AG20443 (cell line): ENCODE results near the gene FAM13B.
"Not testable (repeated sequence)": the region's sequence is repeated elsewhere in the genome, so short reads cannot be mapped to it uniquely, and the experiment has no call there.

Source experiments
- DNase-seq: peaks from one replicate; pipeline ENCODE4 v3.0.0; 2012; ENCODE audit warnings: low spot score, mixed read lengths

The FAM13B gene

DNA sequence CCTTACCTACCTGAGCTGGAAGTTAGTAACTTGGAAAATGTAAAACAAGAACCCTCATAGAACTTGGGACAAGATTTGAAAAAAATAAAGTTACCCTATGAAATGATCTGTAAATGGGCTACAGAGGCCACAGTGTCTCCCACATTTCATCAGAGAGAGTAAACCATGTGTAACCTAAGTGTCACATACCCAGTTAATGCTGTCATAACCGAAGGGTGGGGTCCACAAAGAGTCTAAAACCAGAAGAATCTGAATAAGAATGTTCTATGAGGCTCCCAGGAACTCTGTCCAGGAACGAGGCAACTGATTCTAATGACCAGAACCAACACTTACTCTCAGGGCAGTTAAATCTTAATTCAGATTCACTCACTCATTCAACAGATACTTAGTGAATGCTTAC, 1.0 kb upstream of the FAM13B start:
- DNase-seq = peak; percentile 72

DNA sequence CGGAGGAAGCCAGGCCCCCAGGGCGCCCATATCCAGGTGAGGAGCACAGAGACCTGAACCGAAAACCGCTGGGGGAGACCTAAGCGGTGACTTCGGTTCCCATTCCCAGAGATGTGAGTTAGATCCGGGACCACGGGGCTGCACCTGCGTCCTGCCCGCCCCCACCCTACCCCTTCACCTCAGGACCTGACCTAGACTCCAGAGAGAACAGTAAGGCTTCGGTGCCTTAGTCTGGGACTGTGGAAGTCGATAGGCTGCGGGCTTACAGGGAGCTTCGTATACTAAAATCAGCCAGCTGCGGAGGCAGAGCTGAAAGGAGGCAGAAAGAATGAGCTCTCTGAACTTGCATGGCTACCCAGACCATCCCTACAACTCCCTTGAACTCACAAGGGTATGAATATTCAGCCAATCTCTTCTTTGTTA, 518 bp upstream of the FAM13B start:
- peak; percentile 11 for DNase-seq

DNA sequence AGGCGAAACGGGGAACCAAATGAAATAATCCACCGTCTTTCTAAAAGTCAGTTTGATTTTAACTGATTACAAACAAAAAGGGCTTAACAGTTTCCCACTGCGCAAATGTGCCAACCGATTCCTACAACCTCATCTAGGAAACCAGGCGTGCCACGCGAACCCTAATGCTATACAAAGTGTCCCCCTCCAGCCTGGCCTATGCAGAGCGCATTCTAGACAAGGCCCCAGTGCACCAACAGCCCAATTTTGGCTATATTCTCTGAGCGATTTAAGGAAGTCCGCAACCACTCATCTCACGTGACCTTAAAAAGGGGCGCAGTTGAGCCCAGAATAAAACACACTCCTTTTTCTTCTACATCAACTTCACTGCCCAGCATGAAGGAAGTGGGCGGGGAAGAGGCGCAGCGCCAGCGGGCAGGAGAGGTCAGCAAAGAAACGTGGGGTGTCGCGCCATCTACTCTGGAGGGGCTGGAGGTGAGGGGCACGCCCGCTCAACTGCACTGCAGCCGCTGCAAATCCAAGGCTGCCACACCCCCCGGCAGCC, 779 bp downstream of the FAM13B start:
- no peak for DNase-seq

DNA sequence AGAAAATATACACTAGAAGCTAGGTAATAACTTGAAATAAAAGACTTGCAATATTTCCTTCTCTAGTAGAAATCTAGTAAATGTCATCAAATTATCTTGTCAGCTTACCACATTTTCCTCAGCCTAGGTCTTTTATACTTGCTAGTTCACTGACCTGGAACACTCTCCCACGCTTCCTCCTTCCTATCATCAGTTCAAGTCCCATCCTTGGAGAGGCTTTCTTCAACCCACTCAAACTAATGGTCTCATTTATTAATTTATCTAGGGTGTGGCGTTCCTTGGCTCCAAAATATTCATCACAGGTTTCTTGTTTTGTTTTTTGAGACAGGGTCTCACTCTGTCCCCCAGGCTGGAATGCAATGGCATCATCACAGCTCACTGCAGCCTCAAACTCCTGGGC, 2.9 kb downstream of the FAM13B start:
- no peak for DNase-seq

DNA sequence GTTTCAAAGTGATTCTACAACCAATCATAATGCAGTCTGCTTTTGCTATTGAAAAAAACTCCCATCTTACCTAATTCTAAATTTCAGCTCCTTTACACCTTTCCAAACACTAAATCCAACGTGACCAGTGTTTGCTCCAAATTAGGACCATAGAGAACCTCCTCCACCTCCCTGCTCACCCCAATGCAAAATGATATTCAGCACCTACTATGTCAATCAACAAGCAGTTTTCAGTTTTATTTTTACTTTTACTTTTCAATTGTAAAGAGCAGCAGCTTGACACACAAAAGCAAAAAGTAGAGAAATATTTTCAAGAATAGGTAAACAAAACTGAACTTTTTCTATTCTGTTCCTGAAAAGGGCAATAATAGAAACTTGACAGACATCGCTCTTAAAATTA, 3.4 kb downstream of the FAM13B start:
- no peak for DNase-seq

DNA sequence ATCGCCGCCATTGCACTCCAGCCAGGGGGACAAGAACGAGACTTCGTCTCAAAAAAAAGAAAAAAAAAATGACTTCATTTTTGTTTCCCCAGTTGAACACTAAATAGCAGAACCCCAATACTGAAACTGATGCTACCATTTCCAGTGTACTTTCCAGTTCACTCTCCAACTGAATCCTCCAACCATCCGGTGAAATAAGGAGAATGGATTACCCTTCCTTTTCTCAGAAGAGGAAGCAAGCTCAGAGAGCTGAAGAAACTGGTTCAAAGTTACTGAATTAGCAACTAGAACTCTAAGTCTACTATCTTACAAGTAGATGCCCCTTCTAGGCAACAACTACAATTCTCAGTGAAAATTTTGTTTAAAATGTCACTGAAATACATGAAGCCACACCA, 3.9 kb downstream of the FAM13B start:
- DNase-seq = no peak

DNA sequence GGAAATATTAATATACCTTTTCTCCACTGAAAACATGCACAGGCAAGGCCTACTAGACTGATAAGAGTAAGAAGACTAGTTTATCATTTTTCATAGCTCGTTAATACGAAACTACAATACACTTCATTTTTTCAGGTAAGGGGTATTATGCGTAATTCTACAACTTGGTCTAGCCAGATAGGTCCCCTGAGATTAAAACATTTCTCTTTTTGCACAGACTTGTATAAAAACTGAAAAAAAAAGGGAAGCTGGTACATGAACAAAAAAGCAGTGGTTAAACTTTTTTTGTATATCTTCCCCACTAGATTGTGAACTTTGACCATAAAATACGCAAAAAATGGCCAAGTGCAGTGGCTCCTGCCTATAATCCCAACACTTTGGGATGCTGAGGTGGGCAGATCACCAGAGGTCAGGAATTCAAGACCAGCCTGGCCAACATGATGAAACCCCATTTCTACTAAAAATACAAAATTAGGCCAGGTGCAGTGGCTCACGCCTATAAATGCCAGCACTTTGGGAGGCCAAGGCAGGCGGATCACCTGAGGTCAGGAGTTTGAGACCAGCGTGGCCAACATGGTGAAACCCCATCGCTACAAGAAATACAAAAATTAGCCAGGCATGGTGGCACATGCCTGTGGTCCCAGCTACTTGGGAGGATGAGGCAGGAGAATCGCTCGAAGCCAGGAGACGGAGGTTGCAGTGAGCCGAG, 4.5 kb downstream of the FAM13B start:
- DNase-seq = not testable (repeated sequence)

DNA sequence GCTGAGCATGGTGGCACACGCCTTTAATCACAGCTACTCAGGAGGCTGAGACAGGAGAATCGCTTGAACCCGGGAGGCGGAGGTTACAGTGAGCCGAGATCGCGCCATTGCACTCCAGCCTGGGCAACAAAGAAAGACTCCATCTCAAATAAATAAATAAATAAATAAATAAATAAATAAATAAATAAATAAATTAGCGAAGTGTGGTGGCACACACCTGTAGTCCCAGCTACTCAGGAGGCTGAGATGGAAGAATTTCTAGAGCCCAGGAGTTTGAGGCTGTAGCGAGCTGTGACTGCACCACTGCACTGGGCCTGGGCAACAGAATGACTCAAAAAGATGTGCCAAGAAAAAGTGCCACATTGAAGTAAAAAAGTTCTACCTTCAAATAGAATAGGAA, 6.1 kb downstream of the FAM13B start:
- not testable (repeated sequence) for DNase-seq

DNA sequence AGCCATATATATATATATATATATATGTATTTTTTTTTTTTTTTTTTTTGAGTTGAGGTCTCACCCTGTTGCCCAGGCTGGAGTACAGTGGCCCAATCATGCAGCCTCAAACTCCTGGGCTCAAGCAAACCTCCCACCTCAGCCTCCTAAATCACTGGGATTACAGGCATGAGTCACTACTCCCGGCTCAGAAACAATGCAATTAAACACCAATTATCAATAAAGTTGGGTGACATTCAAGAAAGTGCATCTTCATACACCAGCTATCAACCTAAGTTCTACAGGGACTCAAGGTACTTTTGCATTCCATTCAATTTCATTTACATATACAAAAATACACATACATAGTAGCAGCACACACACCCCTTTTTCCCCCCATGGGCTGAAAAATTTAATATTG, 7.6 kb downstream of the FAM13B start:
- DNase-seq = no peak

DNA sequence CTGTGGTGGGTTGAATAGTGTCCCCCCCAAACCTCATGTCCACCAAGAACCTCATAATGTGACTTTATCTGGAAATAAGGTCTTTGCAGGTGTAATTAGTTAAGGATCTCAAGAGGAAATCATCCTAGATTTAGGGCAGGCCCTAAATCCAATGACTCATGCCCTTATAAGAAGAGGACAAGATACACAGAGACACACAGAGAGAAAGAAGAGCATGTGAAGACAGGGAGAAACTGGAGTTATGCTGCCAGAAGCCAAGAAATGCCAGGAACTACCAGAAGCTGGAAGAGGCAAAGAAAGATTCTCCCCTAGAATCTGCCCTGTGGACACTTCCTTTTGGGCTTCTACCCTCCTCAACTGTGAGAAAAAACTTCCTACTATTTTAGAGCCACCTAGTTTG, 8.8 kb downstream of the FAM13B start:
- DNase-seq = peak; percentile 8

DNA sequence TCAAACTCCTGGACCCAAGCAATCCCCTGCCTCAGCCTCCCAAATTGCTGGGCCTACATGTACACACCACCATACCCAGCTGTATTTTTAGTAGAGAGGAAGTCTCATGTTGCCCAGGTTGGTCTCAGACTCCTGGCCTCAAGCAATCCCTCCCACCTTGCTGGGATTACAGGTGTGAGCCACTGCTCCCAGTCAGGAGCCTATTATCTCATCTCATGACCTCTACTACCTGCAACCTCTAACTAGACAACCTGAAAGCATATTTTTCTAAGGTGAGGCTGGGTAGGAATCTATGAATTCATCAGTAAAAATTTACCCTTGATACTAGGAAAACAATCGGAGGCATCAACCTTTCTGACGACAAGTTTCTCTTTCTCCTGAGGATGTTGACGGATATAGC, 10.0 kb downstream of the FAM13B start:
- no peak for DNase-seq

DNA sequence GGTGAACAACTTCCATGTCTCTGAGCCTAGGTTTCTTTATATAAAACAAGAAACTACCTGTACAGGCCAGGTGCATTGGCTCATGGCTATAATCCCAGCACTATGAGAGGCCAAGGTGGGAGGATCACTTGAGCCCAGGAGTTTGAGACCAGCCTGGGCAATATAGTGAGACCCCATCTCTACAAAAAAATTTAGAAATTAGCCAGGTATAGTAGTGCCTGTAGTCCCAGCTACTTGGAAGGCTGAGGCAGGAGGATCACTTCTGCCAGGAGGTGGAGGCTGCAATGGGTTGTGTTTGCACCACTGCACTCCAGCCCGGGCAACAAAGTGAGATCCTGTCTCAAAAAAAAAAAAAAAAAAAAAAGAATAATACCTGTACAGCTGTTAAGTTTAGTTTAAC, 11.1 kb downstream of the FAM13B start:
- no peak for DNase-seq

DNA sequence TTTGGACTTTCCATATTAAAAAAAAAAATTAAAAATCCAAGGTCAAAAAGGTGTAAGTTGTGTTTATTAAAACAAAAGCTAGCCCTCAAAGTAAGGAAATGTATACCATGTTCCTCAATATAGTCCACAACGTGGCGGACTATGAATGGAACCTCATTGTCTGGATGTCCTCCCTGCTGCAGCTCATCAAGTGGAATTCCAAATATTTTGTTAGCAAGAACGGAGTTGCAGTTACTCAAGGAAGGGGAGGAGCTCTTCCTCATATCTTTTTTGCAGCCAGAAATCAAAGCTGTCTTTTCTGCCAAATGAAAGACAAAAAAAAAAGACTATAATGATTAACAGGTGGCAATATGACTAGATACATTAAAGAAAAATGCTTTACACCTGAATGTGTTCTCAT, 14.0 kb downstream of the FAM13B start:
- DNase-seq = peak; percentile 33

DNA sequence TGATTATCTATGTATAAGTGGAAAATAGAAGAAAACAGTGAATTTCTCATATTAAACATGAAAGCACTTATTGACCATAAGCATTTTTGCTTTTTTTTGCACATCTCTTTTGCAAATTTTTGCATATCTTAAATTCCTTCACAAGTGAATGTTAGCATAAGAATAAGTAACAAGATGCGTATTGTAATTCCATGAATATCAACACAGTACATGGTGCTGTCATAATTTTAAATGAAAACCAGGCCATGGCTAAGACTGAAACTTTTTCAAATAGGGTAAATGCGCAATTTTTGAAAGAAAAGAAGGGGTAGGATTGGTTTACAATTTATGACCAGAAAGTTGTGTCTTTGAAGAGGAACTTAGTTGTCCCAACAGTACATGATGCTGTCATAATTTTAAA, 17.0 kb downstream of the FAM13B start:
- no peak for DNase-seq

DNA sequence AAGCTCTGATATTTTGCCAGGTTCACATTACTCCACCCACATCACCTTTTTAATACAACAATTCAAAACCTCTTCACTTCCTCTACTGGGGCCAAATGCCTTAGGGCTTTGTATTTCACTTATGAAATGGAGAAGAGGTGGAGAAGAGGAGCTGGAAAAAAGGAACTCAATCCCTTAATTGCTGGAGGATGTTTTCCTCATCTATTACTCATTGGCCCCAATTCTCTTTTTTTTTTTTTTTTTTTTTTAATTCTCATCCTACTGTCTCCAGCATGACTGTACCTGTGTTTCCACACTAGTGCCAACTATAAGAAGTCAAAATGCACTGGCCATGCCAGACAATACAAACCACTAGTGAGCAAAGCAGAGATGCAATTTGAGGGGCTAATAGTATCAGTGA, 20.9 kb downstream of the FAM13B start:
- DNase-seq = peak; percentile 12

DNA sequence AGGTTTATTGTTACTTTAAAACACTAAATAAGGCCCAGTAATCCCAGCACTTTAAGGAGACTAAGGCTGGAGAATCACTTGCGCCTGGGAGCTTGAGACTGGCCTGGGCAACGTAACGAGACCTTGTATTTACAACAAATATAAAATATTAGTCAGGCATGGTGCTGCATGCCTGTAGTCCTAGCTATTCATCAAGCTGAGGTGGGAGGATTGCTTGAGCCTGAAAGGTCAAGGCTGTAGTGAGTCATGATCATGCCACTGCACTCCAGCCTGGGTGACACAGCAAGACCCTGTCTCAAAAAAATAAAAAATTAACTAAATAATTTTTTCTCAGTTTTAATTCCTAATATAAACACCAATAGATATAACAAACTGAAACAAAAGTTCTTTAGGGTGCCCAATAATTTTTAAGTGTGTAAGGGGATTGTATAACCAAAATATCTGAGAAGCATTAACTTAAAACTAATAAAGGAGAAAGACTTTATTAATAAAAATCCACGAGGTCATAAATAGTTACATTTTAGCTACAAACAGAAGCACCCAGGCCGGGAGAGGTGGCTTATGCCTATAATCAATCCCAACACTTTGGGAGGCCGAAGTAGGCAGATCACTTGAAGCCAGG, 32.7 kb downstream of the FAM13B start:
- no peak for DNase-seq

DNA sequence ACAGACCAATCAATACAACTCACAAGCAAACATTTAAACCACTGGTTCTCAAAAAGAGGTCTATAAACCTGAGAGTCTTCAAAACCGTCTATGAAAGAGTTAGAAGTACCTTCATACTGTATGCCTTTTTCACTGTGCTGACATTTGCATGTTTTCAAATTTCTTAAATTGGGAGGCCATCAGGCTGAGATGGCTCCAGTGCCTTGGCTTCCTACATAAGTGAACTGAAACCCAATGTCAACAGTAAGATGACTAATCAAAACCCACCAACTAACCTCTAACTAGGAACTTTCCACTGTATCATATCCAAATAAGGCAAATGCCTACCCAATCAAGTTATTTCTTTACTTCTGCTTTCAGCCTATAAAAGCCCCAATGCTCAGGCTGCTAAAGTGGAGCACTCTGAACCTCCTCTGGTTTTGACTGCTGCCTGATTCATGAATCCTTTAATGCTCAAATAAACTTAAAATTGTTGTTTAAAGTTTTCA, 35.1 kb downstream of the FAM13B start:
- DNase-seq = no peak

DNA sequence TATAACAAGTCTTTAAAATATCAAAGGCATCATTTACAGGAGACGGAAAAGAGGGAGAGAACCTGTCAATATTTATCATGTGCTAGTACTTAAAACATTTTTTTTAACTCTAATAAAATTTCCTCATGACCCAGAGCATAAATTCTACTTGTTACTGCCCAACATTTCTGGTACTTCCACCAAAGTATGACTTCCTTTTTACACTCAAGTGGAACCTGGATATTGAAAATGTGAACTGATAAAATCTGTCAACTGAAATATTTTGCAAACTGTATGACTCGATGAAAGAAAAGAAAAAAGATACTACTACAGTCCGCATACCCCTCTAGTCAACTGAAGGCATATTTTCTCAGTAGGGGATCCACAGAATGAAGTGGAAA, 37.1 kb downstream of the FAM13B start:
- DNase-seq = no peak

DNA sequence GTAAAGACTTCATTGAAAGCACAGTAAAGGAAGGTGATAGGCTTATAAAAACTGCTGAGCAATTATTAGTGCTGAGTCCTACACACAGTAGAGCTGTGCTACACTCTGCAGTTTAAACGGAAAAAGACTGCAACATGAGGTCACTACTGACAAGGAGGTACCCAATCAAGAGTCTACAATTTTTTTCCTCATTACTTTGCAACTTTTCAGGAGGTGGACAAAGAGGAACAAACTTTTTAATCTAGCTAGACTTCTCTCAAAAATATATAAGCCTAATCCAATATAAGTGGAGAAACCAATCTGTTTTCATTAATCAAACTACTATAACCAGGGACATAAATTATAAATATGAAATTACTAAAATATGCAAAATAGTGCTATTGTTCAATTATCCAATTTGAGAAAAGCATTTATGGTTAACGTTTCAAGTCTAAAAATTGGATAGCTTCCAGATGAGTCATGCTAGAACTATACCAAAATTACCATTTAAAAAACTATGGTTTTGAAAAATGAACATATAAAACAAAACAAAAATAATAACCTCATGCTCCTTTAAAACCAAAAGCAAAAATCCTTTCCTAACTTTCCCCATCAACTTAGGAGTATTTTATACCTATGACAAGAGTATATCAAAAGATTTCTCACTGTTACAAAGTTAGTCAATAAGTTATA, 37.7 kb downstream of the FAM13B start:
- peak; percentile 9 for DNase-seq

DNA sequence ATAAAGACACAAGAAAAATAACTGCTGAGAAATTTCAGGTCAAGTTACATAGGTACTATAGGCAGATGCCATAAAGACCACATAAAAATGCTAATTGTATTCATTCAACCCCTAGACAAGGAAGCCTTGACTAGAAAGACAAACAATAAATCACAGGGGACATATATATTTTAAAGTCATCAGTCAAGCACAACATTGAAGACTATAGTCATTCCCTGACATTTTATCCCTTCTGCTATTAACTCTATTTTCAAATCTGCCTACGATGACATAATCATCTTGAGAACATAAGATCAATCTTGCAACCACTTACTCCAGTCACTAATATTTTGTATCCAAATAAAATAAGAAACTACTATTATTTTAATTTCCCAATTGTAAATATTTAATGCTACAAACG, 38.3 kb downstream of the FAM13B start:
- no peak for DNase-seq

DNA sequence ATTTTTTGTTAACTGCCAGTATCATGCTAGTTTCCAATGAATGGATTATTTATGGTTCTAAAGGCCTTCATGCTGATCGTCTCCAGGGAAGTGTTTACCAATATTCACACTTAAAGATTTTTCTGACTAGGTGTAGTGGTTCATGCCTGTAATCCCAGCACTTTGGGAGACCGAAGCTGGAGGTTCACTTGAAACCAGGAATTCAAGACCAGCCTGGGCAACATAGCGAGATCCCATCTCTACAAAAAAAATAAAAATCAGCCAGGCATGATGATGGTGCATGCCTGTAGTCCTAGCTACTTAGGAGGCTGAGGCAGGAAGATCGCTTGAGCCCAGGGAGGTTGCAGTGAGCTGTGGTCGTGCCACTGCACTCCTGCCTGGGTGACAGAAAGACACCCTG, 43.5 kb downstream of the FAM13B start:
- no peak for DNase-seq

DNA sequence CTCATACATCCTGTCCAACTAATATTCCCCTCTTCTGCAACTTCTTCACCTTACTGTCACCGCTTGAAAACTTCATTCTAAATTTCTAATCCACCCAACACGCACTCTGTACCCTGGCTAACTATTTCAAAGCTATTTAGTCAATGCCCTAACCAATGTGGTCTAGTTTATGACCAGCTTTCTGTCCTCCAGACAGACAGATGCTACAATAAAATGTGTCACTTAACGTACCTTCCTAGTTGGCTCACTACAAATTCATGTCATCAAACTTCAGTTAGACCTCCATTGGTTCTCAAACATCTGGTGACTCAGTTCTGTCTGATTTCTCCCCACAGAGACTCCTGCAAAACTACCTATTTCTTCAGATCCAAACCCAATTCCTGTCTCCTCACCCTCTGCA, 57.7 kb downstream of the FAM13B start:
- DNase-seq = no peak

DNA sequence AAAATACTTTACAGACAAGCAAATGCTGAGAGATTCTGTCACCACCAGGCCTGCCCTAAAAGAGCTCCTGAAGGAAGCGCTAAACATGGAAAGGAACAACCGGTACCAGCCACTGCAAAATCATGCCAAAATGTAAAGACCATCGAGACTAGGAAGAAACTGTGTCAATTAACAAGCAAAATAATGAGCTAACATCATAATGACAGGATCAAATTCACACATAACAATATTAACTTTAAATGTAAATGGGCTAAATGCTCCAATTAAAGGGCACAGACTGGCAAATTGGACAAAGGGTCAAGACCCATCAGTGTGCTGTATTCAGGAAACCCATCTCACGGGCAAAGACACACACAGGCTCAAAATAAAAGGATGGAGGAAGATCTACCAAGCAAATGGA, 62.5 kb downstream of the FAM13B start:
- not testable (repeated sequence) for DNase-seq
